Peyer's patch (tissue), 4 donors: ENCODE results near the gene PPM1L. TPM values are rescaled to one million over a fixed set of nuclear protein-coding genes. Genes with fewer than 3 reads are reported as not detected.
A peak's percentile ranks its signal among the peaks of the same experiment; 100 is the strongest.

ENCODE experiments used
- DNase-seq, 3 donors: peaks; one replicate each; pipeline ENCODE4 v3.0.0-alpha.2; 2017 to 2019
- H3K27ac ChIP-seq, 4 donors: fragments of 200-600 bp; sonication (generic); one replicate each; pipeline ENCODE4 v1.5.1; 2016 to 2019
- H3K27me3 ChIP-seq, 2 donors: fragments of 200-600 bp; sonication (generic); one replicate each; pipeline ENCODE4 v1.5.1; 2019
- H3K36me3 ChIP-seq, 3 donors: fragments of 200-600 bp; sonication (generic); one replicate each; pipeline ENCODE4 v1.5.1; 2016 to 2019
- H3K4me1 ChIP-seq, 4 donors: fragments of 200-600 bp; sonication (generic); one replicate each; pipeline ENCODE4 v1.5.1; 2016 to 2019
- H3K4me3 ChIP-seq, 4 donors: fragments of 200-600 bp; sonication (generic); 1 replicate in 3 of 4; 2 replicates in 1 of 4; pipeline ENCODE4 v1.5.1; 2016 to 2019; ENCODE audit warnings: mild to moderate bottlenecking in 1 of 4
- H3K9me3 ChIP-seq, 4 donors: fragments of 200-600 bp; sonication (generic); one replicate each; pipeline ENCODE4 v1.5.1; 2016 to 2019; ENCODE audit warnings: mild to moderate bottlenecking in 1 of 4
- CTCF ChIP-seq, 6 experiments: fragments of 450-650 bp in 4 of 6; fragments of 200-600 bp in 2 of 6; sonication (generic) in 1 of 6; IDR thresholded peaks; one replicate each; pipeline ENCODE4 v1.5.1; 2017 to 2019; ENCODE audit warnings: antibody characterized with exemption in 6 of 6, mild to moderate bottlenecking in 3 of 6, moderate library complexity in 1 of 6
- POLR2A ChIP-seq, 2 donors: fragments of 450-650 bp; IDR thresholded peaks; one replicate each; pipeline ENCODE4 v1.5.1; 2017; ENCODE audit warnings: antibody characterized with exemption in 2 of 2, mild to moderate bottlenecking in 2 of 2, moderate library complexity in 2 of 2
- total RNA-seq, 4 donors: library from RNA; depleted of rRNA; stranded (reverse); fragments of >200 nt; gene quantifications; one replicate each; pipeline ENCODE4 v1.1.0, GENCODE V29; 2016

PPM1L gene
- total RNA-seq, 4 donors from 2014 or later = 8.4 to 17.8 (median 12.7) TPM

- no peaks in the 10 kb centered on the region for H3K36me3 ChIP-seq
- no peak overlapping the region for H3K4me3 ChIP-seq
- H3K27me3 ChIP-seq = no peaks in the 10 kb centered on the region
- no peak for DNase-seq
- no peak for TF ChIP-seq POLR2A (IDR thresholded peaks at IDR 0.05)
- no peak for TF ChIP-seq CTCF (IDR thresholded peaks at IDR 0.05)
- no peak overlapping the region for H3K27ac ChIP-seq
- H3K9me3 ChIP-seq = no peaks in the 10 kb centered on the region
- H3K4me1 ChIP-seq = no peaks in the 10 kb centered on the region
These were observed 163.9 kb downstream of the PPM1L start for GRCh38 chr3:160919942-160920341.

GRCh38 chr3:160921020-160921635, 165.1 kb downstream of the PPM1L start:
- no peaks in the 10 kb centered on the region for H3K27me3 ChIP-seq
- H3K4me1 ChIP-seq = no peaks in the 10 kb centered on the region
- TF ChIP-seq CTCF (IDR thresholded peaks at IDR 0.05) = peak in 5 of 6 experiments; percentile 33 to 76 (median 66)
- no peak for TF ChIP-seq POLR2A (IDR thresholded peaks at IDR 0.05)
- no peaks in the 10 kb centered on the region for H3K9me3 ChIP-seq
- no peak overlapping the region for H3K27ac ChIP-seq
- no peaks in the 10 kb centered on the region for H3K36me3 ChIP-seq
- H3K4me3 ChIP-seq = no peak overlapping the region
- DNase-seq = no peak

GRCh38 chr3:160924776-160925175, 168.7 kb downstream of the PPM1L start:
- DNase-seq = no peak
- TF ChIP-seq POLR2A (IDR thresholded peaks at IDR 0.05) = no peak
- no peak for TF ChIP-seq CTCF (IDR thresholded peaks at IDR 0.05)
- no peaks in the 10 kb centered on the region for H3K9me3 ChIP-seq
- no peak overlapping the region for H3K27ac ChIP-seq
- no peaks in the 10 kb centered on the region for H3K36me3 ChIP-seq
- no peak overlapping the region for H3K4me3 ChIP-seq
- H3K27me3 ChIP-seq = no peaks in the 10 kb centered on the region
- no peaks in the 10 kb centered on the region for H3K4me1 ChIP-seq

GRCh38 chr3:160927620-160928019, 171.6 kb downstream of the PPM1L start:
- H3K9me3 ChIP-seq = no peaks in the 10 kb centered on the region
- H3K4me1 ChIP-seq = no peaks in the 10 kb centered on the region
- H3K27me3 ChIP-seq = no peaks in the 10 kb centered on the region
- H3K27ac ChIP-seq = no peak overlapping the region
- H3K4me3 ChIP-seq = no peak overlapping the region
- no peak for TF ChIP-seq CTCF (IDR thresholded peaks at IDR 0.05)
- TF ChIP-seq POLR2A (IDR thresholded peaks at IDR 0.05) = no peak
- no peak for DNase-seq
- H3K36me3 ChIP-seq = no peaks in the 10 kb centered on the region

GRCh38 chr3:160928183-160928726, 172.2 kb downstream of the PPM1L start:
- Histone ChIP-seq H3K4me3 (no peak overlapping the region), H3K4me1 (no peaks in the 10 kb centered on the region), H3K27ac (no peak overlapping the region), H3K36me3 (no peaks in the 10 kb centered on the region), H3K9me3 (no peaks in the 10 kb centered on the region), H3K27me3 (no peaks in the 10 kb centered on the region)
- no peak for DNase-seq
- TF ChIP-seq CTCF (IDR thresholded peaks at IDR 0.05) = no peak
- TF ChIP-seq POLR2A (IDR thresholded peaks at IDR 0.05) = no peak
